Stimulated activated CD4-positive, alpha-beta T cell treated with anti-CD3 and anti-CD28 coated beads, Interleukin-1b, Interleukin-23, amount 100 ng/mL, for 24 hours (primary cell): Measurements from ENCODE around the gene BEND5.

Experiments used
- DNase-seq, 4 experiments: peaks; one replicate each; pipeline ENCODE4 v3.0.0-alpha.2; 2020; ENCODE audit warnings: low read depth in 4 of 4, low spot score in 1 of 4

Gene BEND5

GRCh38 chr1:48683839-48684238 is 92.9 kb downstream of the BEND5 start:
- DNase-seq, result no peak

DNA sequence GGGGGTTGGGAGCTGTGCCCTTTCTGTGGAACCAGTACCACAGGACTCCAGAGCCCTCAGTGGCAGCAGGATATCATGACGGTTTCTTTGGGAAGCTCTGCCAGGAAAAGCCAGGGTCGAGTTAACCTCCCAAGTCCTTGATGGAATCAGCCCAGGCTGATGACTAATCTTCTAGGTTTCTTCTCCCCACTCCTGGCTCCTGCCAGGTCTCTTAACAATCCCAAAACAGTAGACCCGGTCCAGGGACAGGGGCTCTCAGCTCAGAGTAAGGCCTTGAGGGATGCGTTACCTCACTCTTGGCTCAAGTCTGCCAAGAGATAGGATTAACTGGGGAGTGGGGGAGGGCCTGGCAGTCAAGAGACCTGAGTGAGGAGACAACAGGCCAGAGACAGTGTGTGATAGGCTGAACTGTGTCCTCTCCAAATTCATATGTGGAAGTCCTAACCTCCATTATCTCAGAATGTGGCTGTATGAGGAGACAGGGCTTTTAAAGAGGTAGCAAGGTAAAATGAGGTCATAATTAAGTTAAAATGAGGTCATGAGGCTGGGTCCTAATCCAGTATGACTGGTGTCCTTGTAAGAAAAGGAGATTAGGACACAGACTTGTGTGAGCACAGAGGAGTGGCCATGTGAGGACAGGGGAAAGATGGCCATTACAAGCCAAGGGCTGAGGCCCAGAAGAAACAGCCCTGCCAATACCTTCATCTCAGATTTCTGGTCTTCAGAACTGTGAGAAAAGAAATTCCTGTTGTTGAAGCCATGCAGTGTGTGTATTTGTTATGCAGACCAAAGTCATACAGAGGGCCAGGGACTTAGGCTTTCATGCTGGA is 95.0 kb downstream of the BEND5 start:
- DNase-seq, result no peak

GRCh38 chr1:48680411-48681035 is 96.2 kb downstream of the BEND5 start:
- no peak for DNase-seq

- no peak for DNase-seq
Measured at GRCh38 chr1:48679859-48680258, 96.8 kb downstream of the BEND5 start.

GRCh38 chr1:48678710-48679505 is 97.8 kb downstream of the BEND5 start:
- no peak for DNase-seq
